Prostate gland (tissue), 2 donors: Measurements from ENCODE around the gene POLA2.

ENCODE experiments used
- POLR2AphosphoS5 ChIP-seq: sonication (generic); formaldehyde crosslinking; IDR thresholded peaks from one replicate; pipeline ENCODE4 v1.6.1; 2017; ENCODE audit warnings: antibody characterized with exemption
- TF ChIP-seq, protein P1 (sequence below), 4 experiments: fragments of 200-600 bp in 2 of 4; fragments of 450-650 bp in 2 of 4; sonication (generic) in 2 of 4; IDR thresholded peaks; 1 replicate in 3 of 4; 2 replicates in 1 of 4; pipeline ENCODE4 v1.5.1; 2016 to 2019; ENCODE audit warnings: antibody characterized with exemption in 4 of 4, mild to moderate bottlenecking in 2 of 4, moderate library complexity in 2 of 4

DNA sequence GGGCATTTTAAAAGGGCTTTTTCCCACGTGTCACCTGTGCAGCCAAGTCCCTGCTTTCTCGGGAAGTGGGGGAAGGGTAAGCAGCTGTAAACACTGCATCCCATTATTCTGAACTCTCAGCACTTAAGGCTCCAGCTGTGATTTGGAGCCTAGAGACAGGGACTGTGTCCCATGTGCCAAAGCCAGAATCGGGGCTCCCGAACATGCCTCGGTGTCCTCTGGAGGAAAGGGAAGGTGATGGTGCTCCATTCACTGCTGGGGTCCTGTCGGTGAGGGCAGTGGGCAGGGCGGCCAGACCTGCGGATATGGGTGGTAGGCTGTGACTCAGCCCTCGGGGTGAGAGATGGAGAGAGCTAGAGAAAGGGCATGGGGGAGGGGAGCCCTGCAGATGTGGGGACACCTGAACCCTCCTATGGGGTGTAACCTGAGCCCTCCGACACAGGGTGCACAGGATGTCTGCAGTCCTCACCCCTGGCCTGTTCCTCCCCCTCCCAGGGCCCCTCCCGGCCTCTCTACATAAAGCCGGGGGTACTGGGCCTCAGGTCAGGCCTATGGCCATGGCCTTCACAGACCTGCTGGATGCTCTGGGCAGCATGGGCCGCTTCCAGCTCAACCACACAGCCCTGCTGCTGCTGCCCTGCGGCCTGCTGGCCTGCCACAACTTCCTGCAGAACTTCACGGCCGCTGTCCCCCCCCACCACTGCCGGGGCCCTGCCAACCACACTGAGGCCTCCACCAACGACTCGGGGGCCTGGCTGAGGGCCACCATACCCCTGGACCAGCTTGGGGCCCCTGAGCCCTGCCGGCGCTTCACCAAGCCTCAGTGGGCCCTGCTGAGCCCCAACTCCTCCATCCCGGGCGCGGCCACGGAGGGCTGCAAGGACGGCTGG, 48.2 kb upstream of the POLA2 start:
- TF ChIP-seq, protein P1, sequence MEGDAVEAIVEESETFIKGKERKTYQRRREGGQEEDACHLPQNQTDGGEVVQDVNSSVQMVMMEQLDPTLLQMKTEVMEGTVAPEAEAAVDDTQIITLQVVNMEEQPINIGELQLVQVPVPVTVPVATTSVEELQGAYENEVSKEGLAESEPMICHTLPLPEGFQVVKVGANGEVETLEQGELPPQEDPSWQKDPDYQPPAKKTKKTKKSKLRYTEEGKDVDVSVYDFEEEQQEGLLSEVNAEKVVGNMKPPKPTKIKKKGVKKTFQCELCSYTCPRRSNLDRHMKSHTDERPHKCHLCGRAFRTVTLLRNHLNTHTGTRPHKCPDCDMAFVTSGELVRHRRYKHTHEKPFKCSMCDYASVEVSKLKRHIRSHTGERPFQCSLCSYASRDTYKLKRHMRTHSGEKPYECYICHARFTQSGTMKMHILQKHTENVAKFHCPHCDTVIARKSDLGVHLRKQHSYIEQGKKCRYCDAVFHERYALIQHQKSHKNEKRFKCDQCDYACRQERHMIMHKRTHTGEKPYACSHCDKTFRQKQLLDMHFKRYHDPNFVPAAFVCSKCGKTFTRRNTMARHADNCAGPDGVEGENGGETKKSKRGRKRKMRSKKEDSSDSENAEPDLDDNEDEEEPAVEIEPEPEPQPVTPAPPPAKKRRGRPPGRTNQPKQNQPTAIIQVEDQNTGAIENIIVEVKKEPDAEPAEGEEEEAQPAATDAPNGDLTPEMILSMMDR (IDR thresholded peaks at IDR 0.05) = no peak
- TF ChIP-seq POLR2AphosphoS5 = no peak
